GM12891 (cell line): ENCODE data around the gene DAB2IP.

Experiments
- POLR2AphosphoS5 ChIP-seq: IDR thresholded peaks from 2 replicates; pipeline ENCODE4 v1.6.1; 2011; ENCODE audit warnings: low read depth, low read length, control low read depth
- TAF1 ChIP-seq: IDR thresholded peaks from 2 replicates; pipeline ENCODE4 v1.6.1; 2011; ENCODE audit warnings: low read depth, low read length, control low read depth

DNA sequence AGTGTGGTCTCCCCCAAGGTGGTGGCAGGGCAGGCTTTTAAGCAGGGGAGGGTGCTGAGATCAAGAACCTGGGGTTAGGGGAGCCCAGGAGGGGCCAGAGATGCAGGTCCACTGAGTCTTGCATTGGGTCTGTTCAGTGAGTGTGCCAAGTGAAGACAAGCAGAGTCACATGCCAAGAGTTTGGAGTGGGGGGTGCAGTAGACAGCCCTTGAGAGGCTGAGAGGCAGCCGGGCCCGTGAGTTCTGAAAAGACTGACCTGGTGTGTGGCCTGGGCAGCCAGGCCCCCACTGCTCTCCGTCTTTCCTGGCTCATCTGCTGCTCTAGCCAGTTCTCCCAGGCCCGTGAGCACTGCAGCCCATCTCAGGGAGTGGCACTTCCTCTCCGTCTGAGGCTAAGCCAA, 120.0 kb downstream of the DAB2IP start:
- no peak for TF ChIP-seq POLR2AphosphoS5
- no peak for TF ChIP-seq TAF1
